Stomach smooth muscle (tissue), 2 donors: Measurements from ENCODE around the gene SPATA9.
"Not testable (repeated sequence)": the region's sequence is repeated elsewhere in the genome, so short reads cannot be mapped to it uniquely, and the experiment has no call there.

Source experiments
- H3K27ac ChIP-seq: one replicate; pipeline ENCODE4 v1.7.0; 2013; ENCODE audit warnings: mild to moderate bottlenecking, low read length, inconsistent platforms
- H3K27me3 ChIP-seq, 2 donors: one replicate each; pipeline ENCODE4 v1.7.0; 2013; ENCODE audit warnings: low read length in 2 of 2; ENCODE audit not compliant: insufficient read depth in 2 of 2, control insufficient read depth in 1 of 2
- H3K36me3 ChIP-seq, 2 donors: one replicate each; pipeline ENCODE4 v1.7.0; 2013; ENCODE audit warnings: low read length in 2 of 2; ENCODE audit not compliant: control insufficient read depth in 2 of 2, insufficient read depth in 2 of 2
- H3K4me1 ChIP-seq: one replicate; pipeline ENCODE4 v1.7.0; 2013; ENCODE audit warnings: low read length; ENCODE audit not compliant: control insufficient read depth, insufficient read depth
- H3K4me3 ChIP-seq, 2 donors: one replicate each; pipeline ENCODE4 v1.7.0; 2013; ENCODE audit warnings: low read length in 2 of 2
- H3K9ac ChIP-seq, 2 donors: one replicate each; pipeline ENCODE4 v1.7.0; 2013; ENCODE audit warnings: low read length in 2 of 2, mild to moderate bottlenecking in 1 of 2
- H3K9me3 ChIP-seq, 2 donors: one replicate each; pipeline ENCODE4 v1.7.0; 2013; ENCODE audit warnings: low read length in 2 of 2; ENCODE audit not compliant: control insufficient read depth in 2 of 2
- donor health status: healthy.
- donor health status: Pancreatic carcinoma.

Gene SPATA9

DNA sequence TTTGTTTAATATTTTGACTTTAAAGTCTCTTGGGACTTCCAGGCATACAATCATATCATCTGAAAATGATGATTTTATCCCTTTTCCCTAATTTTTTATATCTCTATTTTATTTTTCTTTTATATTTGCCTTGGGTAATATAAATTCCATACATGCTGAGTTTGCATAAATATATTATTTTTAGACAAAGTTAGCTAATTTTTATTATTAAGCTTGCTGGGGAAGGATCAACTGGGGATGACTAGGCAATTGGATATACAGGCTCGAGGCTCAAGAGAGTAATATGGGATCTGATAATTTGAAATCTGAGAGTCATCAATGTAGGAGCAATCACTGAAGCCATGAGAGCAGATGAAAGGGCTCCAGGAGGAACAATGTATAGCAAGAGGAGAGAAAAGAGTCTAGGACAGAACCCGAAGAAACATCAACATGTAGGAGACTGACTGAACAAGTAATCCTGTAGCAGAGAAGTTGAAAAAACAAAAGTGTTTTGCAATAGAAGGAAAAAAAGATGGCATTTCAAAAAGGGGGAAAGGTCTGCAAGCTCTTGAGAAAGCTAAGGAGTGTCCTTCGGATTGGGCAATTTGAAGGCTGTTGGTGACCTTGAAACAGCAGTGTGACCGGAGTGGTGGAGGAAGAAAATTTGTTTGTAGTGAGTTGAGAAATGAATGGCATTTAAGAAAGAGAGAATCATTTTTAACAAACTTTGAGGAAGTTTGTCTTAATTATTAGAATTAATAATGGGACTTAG, 31.3 kb upstream of the SPATA9 start:
- Histone ChIP-seq H3K9me3 (no peaks in the 10 kb centered on the region), H3K4me1 (no peaks in the 10 kb centered on the region), H3K36me3 (no peaks in the 10 kb centered on the region), H3K9ac (no peak overlapping the region), H3K4me3 (no peak overlapping the region), H3K27ac (no peak overlapping the region), H3K27me3 (no peaks in the 10 kb centered on the region)

- H3K9me3 ChIP-seq = not testable (repeated sequence)
Measured at GRCh38 chr5:95713246-95713645, 30.5 kb upstream of the SPATA9 start.

GRCh38 chr5:95712347-95712958, 29.7 kb upstream of the SPATA9 start:
- H3K4me1 ChIP-seq = no peaks in the 10 kb centered on the region
- no peaks in the 10 kb centered on the region for H3K27me3 ChIP-seq
- H3K4me3 ChIP-seq = no peak overlapping the region
- H3K36me3 ChIP-seq = no peaks in the 10 kb centered on the region
- H3K9ac ChIP-seq = no peak overlapping the region
- H3K9me3 ChIP-seq = no peaks in the 10 kb centered on the region
- no peak overlapping the region for H3K27ac ChIP-seq

More at GRCh38 chr5:95713246-95713645, 30.5 kb upstream of the SPATA9 start:
- H3K4me3 ChIP-seq, H3K36me3 ChIP-seq, H3K27ac ChIP-seq, H3K4me1 ChIP-seq, H3K9ac ChIP-seq, H3K27me3 ChIP-seq: not testable (repeated sequence)

DNA sequence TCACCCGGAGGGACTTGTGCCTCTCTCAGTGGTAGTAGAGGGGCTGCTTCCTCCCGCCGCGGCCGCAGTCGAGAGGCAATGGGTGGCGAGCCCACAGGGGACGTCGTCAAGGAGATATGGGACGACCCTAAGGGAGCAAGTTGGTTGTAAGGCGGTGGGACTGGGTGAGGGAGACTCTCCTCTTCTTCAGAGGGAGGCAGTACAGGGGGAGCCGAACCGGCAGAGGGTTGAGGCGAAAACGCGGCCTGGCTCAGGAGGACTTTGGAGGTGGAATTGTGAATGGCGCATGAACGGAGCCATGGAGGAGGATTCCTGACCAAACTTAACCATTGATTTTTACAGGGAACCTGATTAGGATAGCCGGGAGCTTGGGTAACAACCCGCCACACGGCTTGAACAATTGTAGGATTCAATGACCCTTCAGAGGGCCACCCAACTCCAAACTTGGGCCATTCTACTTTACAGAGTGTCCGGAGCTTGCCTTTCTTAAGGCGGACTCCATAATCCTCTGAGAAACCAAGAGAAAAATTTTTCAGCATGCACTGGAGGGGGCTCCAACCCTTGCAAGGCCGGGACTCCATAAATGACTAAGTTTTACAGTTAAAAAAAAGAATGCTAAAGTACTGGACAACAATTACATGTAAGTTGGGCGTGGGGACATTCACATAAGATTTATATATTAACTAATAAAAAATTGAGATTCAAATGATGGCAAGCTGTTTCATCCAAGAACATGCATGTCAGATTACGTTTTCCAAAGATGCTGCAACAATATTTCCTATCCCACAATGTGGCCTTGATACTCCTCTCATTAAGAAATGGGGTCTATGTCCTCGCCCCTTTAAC, 28.9 kb upstream of the SPATA9 start:
- no peaks in the 10 kb centered on the region for H3K36me3 ChIP-seq
- H3K4me3 ChIP-seq = no peak overlapping the region
- H3K9ac ChIP-seq = no peak overlapping the region
- no peaks in the 10 kb centered on the region for H3K4me1 ChIP-seq
- H3K27me3 ChIP-seq = no peaks in the 10 kb centered on the region
- H3K9me3 ChIP-seq = no peaks in the 10 kb centered on the region
- H3K27ac ChIP-seq = no peak overlapping the region

DNA sequence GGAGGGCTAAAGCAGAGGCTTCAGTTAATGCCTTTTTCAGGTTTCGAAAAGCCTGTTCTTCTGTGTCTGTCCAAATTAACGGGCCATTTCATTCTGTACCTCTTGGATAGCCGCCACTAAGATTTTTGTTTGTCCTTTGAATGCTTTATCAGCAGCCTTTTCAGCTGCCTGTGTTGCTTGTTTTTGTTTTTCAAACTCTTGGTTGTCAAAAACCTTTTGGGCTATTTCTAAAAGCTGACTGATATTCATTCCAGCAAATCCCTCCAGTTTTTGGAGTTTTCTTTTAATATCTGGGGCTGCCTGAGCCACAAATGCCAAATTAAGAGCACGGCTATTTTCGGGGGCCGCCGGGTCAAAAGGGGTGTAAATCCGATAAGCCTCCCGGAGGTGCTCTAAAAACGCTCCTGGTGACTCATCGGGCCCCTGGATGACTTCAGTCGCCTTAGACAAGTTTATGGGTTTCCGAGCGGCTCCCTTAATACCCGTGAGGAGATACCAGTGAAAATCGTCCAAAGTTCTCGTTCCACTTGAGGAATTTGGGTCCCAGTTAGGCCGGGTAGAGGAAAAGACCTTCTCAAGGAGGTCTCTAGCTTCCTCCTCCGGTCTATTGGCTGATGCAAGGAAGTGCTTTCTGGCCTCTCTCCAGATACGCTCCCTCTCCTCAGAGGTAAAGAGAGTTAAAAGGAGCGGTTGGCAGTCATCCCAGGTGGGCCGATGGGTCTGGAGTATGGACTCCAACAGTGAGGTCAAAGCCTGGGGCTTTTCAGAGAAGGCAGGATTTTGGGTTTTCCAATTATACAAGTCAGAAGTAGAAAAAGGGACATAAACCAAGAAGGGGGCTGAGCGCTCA, 28.1 kb upstream of the SPATA9 start:
- H3K27ac ChIP-seq, H3K9me3 ChIP-seq, H3K9ac ChIP-seq, H3K36me3 ChIP-seq, H3K27me3 ChIP-seq, H3K4me3 ChIP-seq, H3K4me1 ChIP-seq: not testable (repeated sequence)

DNA sequence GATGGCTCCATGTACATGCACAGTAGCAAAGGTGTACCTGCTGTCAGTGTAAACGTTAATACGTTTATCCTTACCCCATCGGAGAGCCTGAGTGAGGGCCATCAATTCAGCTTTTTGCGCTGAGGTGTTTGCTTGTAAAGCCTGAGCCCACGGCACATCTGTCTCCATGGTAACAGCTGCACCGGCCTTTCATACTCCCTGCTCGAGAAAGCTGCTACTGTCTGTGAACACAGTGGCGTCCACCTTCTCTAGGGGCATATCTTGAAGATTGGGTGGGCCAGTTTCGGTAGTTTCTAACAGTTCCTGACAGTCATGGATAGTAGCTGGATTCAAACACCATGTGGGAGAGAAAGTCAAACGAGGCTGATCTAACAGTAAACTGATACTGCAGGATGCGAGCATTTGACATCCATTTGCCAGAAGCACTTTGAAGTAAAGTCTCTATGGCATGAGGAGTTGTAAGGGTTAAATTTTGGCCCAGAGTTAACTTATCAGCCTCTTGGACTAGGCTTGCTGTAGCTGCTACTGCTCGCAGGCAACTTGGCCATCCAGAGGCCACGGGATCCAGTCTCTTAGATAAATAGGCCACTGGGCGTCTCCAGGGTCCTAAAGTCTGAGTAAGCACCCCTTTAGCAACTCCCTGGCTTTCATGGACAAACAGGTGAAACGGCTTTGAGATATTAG, 27.3 kb upstream of the SPATA9 start:
- Histone ChIP-seq H3K4me3 (no peak overlapping the region), H3K9ac (no peak overlapping the region), H3K27ac (no peak overlapping the region), H3K9me3 (no peaks in the 10 kb centered on the region), H3K36me3 (no peaks in the 10 kb centered on the region), H3K27me3 (no peaks in the 10 kb centered on the region), H3K4me1 (no peaks in the 10 kb centered on the region)

GRCh38 chr5:95708876-95709275, 26.1 kb upstream of the SPATA9 start:
- no peak overlapping the region for H3K9ac ChIP-seq
- no peaks in the 10 kb centered on the region for H3K9me3 ChIP-seq
- H3K27me3 ChIP-seq = no peaks in the 10 kb centered on the region
- no peak overlapping the region for H3K4me3 ChIP-seq
- no peaks in the 10 kb centered on the region for H3K4me1 ChIP-seq
- H3K36me3 ChIP-seq = no peaks in the 10 kb centered on the region
- no peak overlapping the region for H3K27ac ChIP-seq

GRCh38 chr5:95707534-95708188, 24.9 kb upstream of the SPATA9 start:
- not testable (repeated sequence) for H3K9ac ChIP-seq, H3K27me3 ChIP-seq, H3K27ac ChIP-seq, H3K4me3 ChIP-seq, H3K4me1 ChIP-seq, H3K36me3 ChIP-seq, H3K9me3 ChIP-seq

- Histone ChIP-seq H3K9ac (no peak overlapping the region), H3K4me3 (no peak overlapping the region), H3K27ac (no peak overlapping the region), H3K36me3 (no peaks in the 10 kb centered on the region), H3K27me3 (no peaks in the 10 kb centered on the region), H3K9me3 (no peaks in the 10 kb centered on the region), H3K4me1 (no peaks in the 10 kb centered on the region)
Measured at GRCh38 chr5:95707055-95707454, 24.3 kb upstream of the SPATA9 start.
